HG03342 (cell line): ENCODE measurements around the gene CAMSAP2.
A peak's percentile ranks its signal among the peaks of the same experiment; 100 is the strongest.

Experiments
- ATAC-seq: cut with Tn5 transposase; IDR thresholded peaks from one replicate; pipeline ENCODE4 v1.9.1; 2021; ENCODE audit warnings: mild to moderate bottlenecking, moderate library complexity; ENCODE audit not compliant: unreplicated experiment

Gene CAMSAP2, protein sequence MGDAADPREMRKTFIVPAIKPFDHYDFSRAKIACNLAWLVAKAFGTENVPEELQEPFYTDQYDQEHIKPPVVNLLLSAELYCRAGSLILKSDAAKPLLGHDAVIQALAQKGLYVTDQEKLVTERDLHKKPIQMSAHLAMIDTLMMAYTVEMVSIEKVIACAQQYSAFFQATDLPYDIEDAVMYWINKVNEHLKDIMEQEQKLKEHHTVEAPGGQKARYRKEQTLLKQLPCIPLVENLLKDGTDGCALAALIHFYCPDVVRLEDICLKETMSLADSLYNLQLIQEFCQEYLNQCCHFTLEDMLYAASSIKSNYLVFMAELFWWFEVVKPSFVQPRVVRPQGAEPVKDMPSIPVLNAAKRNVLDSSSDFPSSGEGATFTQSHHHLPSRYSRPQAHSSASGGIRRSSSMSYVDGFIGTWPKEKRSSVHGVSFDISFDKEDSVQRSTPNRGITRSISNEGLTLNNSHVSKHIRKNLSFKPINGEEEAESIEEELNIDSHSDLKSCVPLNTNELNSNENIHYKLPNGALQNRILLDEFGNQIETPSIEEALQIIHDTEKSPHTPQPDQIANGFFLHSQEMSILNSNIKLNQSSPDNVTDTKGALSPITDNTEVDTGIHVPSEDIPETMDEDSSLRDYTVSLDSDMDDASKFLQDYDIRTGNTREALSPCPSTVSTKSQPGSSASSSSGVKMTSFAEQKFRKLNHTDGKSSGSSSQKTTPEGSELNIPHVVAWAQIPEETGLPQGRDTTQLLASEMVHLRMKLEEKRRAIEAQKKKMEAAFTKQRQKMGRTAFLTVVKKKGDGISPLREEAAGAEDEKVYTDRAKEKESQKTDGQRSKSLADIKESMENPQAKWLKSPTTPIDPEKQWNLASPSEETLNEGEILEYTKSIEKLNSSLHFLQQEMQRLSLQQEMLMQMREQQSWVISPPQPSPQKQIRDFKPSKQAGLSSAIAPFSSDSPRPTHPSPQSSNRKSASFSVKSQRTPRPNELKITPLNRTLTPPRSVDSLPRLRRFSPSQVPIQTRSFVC (N-terminal part only)

GRCh38 chr1:200738327-200738948, at the start of gene CAMSAP2:
Gene CAMSAP2 (plus strand): TSS chr1:200738893. CDS start chr1:200739828, 935 bp downstream.
- ATAC-seq: peak; percentile 33

DNA sequence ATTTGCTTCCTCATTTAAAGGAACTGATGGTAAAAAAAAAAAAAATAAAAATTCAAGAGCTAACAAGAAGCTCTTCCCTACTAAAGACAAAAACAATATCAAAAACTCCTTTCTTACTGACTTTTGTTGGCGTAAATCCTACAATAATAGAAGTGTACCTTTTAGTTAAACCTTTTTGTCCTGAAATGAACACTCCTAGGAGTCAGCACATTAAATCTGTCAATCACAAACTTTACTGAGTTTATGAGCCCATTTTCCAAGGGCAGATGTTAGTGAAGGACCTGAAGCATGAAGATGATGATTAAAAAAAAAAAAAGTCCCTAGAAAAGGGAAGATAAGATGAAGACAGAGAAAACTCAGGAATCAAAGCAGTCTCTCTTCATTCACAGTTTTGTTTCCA, 46.4 kb upstream of the CAMSAP2 start:
- no peak for ATAC-seq

- ATAC-seq: no peak
Measured at GRCh38 chr1:200693327-200693726, 45.4 kb upstream of the CAMSAP2 start.

GRCh38 chr1:200694738-200695137, 44.0 kb upstream of the CAMSAP2 start:
- no peak for ATAC-seq

DNA sequence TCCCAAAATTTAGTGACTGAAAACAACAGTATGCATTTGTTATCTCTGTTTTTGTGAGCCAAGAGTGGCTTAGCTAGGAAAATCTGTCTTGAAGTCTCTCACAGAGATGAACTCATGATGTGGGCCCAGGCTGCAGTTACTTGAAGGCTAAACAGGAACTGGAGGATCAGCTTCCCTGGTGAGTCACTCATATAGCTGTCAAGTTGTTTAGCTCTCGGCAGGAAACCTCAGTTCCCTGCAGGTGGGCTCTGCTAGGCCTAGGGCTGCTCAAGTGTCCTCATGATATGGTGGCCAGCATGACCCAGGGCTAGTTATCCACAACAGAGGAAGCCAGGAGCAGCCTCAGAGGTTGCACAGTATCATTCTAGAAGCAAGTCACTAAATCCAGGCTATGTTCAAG, 38.8 kb upstream of the CAMSAP2 start:
- no peak for ATAC-seq

- no peak for ATAC-seq
Measured at GRCh38 chr1:200704986-200705500, 33.6 kb upstream of the CAMSAP2 start.

- ATAC-seq: no peak
Measured at GRCh38 chr1:200706111-200706814, 32.4 kb upstream of the CAMSAP2 start.

- no peak for ATAC-seq
Measured at GRCh38 chr1:200707116-200707515, 31.6 kb upstream of the CAMSAP2 start.

DNA sequence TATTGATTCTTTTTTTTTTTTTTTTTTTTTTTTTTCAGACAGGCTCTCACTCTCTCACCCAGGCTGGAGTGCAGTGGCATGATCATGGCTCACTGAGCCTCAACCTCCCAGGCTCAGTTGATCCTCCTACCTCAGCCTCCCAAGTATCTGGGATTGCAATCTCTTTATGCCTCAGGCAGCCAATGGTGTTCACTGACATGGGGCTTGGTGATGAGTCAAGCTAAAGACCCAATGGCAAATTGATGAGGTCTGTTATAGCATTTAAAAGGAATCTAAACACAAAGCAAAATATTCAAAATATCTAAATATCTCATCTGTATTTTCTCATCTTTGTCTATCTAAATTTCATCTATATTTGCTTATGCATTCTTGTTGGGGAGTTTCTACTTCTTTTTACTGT, 30.5 kb upstream of the CAMSAP2 start:
- ATAC-seq: no peak

DNA sequence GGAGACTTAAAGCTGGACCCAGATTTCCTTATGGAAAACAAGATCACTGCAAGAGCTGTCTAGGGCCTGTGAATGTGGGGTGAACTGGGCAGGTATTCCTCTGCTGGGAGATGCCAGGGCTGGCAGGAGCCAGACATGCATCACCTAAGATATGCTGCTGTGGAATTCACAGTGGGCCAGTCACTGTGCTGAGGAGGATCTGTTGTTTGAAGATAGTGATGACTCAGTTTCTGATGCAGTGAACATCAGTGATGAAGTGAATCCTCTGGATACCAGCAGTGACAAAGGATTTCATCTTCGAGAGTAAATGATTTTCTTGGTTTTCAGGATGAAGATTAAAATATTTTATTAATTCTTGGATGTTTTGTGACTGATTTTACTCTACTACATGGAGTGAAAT, 29.9 kb upstream of the CAMSAP2 start:
- no peak for ATAC-seq

GRCh38 chr1:200710166-200710565, 28.5 kb upstream of the CAMSAP2 start:
- no peak for ATAC-seq

GRCh38 chr1:200714504-200715187, 24.0 kb upstream of the CAMSAP2 start:
- no peak for ATAC-seq

DNA sequence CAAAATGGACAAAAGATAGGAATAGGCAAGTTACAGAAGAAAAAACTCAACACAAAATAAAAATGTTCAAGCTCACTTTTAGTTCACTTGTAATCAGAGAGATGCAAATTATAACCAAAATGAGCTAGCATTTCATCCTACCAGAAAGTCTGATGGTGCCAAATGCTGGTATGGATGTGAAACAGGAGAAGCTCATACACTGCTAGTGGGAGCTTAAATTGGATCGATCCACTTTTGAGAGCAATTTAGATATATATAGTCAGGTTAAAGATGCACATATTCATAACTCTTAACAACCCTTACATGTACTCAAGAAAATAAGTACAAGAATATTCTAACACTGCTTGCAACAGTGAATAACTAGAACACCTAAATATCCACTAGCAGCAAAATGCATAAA, 18.5 kb upstream of the CAMSAP2 start:
- no peak for ATAC-seq

GRCh38 chr1:200724064-200724463, 14.6 kb upstream of the CAMSAP2 start:
- no peak for ATAC-seq

DNA sequence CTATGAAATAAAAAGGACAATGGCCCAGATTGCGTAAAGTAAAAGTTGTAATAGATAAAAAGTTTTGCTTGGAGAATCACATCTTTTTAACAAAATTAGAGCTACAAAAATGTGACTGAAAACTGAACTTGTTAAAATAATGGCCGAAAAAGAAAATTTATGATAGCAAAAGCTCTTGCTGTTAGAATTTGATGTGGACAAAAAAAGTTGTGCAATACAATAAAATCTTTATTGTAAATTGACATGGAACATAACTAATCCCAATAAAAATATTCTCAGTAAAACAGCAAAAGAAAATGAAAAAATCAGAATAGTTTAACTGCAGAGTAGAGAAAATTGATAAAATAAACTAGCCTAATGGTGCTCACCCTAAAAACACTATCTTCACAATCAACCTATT, 11.4 kb upstream of the CAMSAP2 start:
- ATAC-seq: no peak

DNA sequence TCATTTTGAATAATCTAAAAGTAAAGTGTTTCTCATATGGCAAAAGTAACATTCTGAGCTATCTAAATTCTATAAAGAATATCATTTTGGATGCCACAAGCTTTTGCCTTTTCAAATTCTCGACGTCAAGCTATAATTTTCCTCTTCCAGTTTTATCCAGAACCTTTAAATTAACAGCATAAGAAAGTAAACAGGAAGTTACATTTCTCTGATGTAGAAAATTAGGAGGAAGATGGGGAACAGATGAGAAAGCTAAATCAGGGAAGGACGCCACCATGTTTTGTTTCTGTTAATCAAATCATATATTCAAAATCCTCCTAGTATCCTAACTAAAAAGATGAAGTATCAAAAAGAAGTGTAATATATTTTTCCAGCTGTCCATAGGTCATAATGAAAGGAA, 8.8 kb upstream of the CAMSAP2 start:
- ATAC-seq: no peak

GRCh38 chr1:200731654-200732332, 6.9 kb upstream of the CAMSAP2 start:
- ATAC-seq: no peak

DNA sequence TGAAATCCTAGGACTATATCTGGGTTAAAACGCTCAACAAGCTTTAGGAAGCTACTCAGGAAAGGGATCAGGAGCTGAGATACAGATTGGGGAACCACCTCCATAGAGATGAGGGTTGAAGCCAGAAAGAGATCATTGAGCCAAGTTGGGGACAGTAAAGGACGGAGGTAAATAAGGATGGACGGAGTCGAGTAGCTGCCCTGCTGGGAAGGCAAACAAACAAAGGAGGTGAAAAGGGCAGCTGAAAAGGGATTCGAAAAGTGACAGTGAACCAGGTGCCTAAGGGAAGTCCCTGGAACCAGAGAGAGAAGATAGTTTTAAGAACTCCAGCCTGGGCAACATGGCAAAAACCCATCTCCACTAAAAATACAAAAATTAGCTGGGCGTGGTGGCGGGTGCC, 6.3 kb upstream of the CAMSAP2 start:
- ATAC-seq: no peak

- no peak for ATAC-seq
Measured at GRCh38 chr1:200733907-200734306, 4.8 kb upstream of the CAMSAP2 start.
